ENCODE data around the gene DSN1.

DSN1 gene, protein sequence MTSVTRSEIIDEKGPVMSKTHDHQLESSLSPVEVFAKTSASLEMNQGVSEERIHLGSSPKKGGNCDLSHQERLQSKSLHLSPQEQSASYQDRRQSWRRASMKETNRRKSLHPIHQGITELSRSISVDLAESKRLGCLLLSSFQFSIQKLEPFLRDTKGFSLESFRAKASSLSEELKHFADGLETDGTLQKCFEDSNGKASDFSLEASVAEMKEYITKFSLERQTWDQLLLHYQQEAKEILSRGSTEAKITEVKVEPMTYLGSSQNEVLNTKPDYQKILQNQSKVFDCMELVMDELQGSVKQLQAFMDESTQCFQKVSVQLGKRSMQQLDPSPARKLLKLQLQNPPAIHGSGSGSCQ

DNA sequence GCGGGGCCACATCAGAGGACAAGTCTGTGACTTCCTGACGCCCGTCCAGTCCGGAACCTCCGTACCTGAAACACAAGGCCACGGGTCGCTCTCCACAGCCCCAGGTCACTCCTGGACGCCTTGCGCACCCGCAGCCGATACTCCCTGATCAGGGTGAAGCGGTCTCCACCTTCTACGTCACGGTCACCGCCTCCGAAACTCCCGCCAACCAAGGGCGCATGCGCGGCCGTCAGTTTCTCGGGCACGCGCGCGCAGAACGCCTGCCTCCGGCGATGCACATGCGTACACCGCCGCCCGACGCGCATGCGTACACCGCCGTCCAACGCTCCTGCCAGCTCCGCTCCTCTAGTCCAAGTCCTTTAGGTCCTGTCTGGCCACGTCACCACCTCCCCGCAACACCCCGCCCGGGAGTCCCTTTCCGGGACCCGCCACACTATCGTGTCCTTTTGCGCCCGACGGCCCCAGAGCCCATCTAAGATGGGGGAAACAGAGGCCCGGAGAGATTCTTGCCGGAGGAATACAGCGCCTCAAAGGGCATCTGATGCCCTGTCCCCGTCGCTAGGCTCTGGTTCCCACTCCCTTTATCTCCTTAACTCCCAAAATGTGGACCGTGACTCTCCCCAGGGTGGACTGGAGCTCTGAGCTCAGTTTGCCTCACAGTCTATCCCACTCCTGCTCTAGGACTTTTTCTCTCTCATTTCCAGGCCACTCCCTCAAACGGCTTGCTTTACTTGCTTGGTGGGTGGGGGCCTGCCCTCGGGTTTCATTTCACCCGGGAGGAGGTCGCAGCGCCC lies at the start of gene DSN1:
Gene DSN1 (minus strand): TSS at position 167 of the 794 bp plus-strand sequence. CDS start 2,305 bp downstream, outside the sequence.
- DNase-seq (ENCODE audit: low read depth, low spot score): peak; percentile 97
- peak within 1 kb of the TSS; percentile 91 for H3K9ac ChIP-seq (ENCODE audit: insufficient read length, low read depth)
- H3K27me3 ChIP-seq (ENCODE audit: insufficient read depth, insufficient read length): no peaks in the 10 kb centered on the region
- peaks cover 3% of the 10 kb centered on the region for H3K4me1 ChIP-seq (ENCODE audit: insufficient read depth, insufficient read length)
- TF ChIP-seq ZNF274 (IDR thresholded peaks at IDR 0.05; ENCODE audit: low read depth, low read length) (no peak), SUZ12 (IDR thresholded peaks at IDR 0.05; ENCODE audit: extremely low read depth, insufficient read depth, insufficient read length) (no peak), YY1 (IDR thresholded peaks at IDR 0.05; ENCODE audit: insufficient read depth, insufficient read length) (no peak)
- H3K36me3 ChIP-seq (ENCODE audit: insufficient read depth, insufficient read length, low read length): peaks cover 14% of the 10 kb centered on the region
- H3K9me3 ChIP-seq (ENCODE audit: insufficient read depth, low read length): no peaks in the 10 kb centered on the region
- peak within 1 kb of the TSS; percentile 88 for H3K4me3 ChIP-seq (ENCODE audit: insufficient read length, low read depth)

DNA sequence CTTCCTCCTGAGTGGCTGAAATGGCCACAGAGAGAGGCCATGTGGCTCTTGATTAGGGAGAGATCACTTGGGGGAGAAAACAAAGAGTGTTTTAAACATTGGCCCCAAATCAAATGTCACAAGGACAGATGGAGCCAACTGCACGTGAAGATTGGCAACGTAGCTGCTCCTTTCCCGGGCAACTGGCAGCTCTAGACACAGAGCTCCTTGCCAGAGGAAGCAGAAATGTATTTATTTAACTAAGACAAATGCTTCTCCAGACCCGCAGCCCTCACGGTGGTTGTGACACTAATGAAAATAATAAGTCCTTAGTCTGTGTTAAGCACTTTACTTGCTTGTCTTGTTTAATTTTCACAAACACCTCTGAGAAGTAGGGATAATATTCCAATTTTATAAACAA lies 49.6 kb upstream of the DSN1 start:
- TF ChIP-seq ZNF274 (IDR thresholded peaks at IDR 0.05; ENCODE audit: low read depth, low read length): no peak
- no peak for TF ChIP-seq SUZ12 (IDR thresholded peaks at IDR 0.05; ENCODE audit: extremely low read depth, insufficient read depth, insufficient read length)
- no peak for TF ChIP-seq YY1 (IDR thresholded peaks at IDR 0.05; ENCODE audit: insufficient read depth, insufficient read length)

DNA sequence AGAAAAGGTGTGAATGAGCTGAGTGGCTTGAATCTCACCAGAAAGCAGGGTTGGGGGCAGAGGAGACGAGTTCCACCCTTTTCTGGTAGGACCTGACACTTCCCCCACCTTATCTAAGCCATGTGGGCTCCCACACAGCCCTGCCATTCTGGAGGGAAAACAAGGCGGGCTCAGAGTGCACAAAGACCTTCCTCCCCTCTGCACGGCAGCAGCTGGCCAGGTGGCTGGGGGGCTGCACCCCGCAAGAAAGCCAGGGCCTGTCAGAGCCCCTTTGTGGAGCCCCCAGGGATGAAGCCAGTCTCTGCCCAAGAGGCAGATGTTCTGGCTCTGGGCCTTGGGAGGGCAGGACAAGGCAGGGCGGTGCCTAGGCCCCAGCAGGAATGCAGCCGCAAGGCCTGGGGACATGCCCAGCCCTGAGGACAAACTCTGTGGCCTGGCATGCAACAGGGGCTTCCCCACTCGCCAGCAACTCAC lies 48.4 kb upstream of the DSN1 start:
- DNase-seq (ENCODE audit: low read depth, low spot score): no peak
- H3K4me3 ChIP-seq (ENCODE audit: insufficient read length, low read depth): no peak overlapping the region
- H3K27me3 ChIP-seq (ENCODE audit: insufficient read depth, insufficient read length): no peaks in the 10 kb centered on the region
- H3K9me3 ChIP-seq (ENCODE audit: insufficient read depth, low read length): no peaks in the 10 kb centered on the region
- TF ChIP-seq YY1 (IDR thresholded peaks at IDR 0.05; ENCODE audit: insufficient read depth, insufficient read length) (no peak), SUZ12 (IDR thresholded peaks at IDR 0.05; ENCODE audit: extremely low read depth, insufficient read depth, insufficient read length) (no peak), ZNF274 (IDR thresholded peaks at IDR 0.05; ENCODE audit: low read depth, low read length) (no peak)
- H3K9ac ChIP-seq (ENCODE audit: insufficient read length, low read depth): no peak overlapping the region
- peaks cover 43% of the 10 kb centered on the region for H3K36me3 ChIP-seq (ENCODE audit: insufficient read depth, insufficient read length, low read length)
- H3K4me1 ChIP-seq (ENCODE audit: insufficient read depth, insufficient read length): peaks cover 6% of the 10 kb centered on the region

More for the DNA sequence above, 49.6 kb upstream of the DSN1 start:
- no peaks in the 10 kb centered on the region for H3K27me3 ChIP-seq (ENCODE audit: insufficient read depth, insufficient read length)
- H3K4me3 ChIP-seq (ENCODE audit: insufficient read length, low read depth): no peak overlapping the region
- peaks cover 43% of the 10 kb centered on the region for H3K36me3 ChIP-seq (ENCODE audit: insufficient read depth, insufficient read length, low read length)
- no peak for DNase-seq (ENCODE audit: low read depth, low spot score)
- peaks cover 6% of the 10 kb centered on the region for H3K4me1 ChIP-seq (ENCODE audit: insufficient read depth, insufficient read length)
- H3K9ac ChIP-seq (ENCODE audit: insufficient read length, low read depth): no peak overlapping the region
- H3K9me3 ChIP-seq (ENCODE audit: insufficient read depth, low read length): no peaks in the 10 kb centered on the region

DNA sequence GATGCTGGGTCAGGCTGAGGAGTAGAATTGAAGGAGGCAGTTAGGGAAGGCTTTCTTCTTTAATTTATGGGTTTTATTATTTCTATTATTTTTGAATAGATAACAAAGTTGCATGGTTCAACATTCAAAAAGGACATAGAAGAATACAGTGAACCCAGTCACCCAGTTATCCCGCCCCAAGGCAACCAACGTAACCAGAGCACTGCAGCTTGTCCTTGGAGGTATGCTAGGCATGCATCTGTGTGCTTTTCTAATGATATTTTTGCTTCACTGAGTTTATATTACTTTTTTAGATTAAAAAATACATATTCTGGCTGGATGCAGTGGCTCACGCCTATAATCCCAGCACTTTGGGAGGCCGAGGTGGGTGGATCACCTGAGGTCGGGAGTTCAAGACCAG lies 47.4 kb upstream of the DSN1 start:
- no peak for TF ChIP-seq YY1 (IDR thresholded peaks at IDR 0.05; ENCODE audit: insufficient read depth, insufficient read length)
- no peak for TF ChIP-seq SUZ12 (IDR thresholded peaks at IDR 0.05; ENCODE audit: extremely low read depth, insufficient read depth, insufficient read length)
- no peak for TF ChIP-seq ZNF274 (IDR thresholded peaks at IDR 0.05; ENCODE audit: low read depth, low read length)

DNA sequence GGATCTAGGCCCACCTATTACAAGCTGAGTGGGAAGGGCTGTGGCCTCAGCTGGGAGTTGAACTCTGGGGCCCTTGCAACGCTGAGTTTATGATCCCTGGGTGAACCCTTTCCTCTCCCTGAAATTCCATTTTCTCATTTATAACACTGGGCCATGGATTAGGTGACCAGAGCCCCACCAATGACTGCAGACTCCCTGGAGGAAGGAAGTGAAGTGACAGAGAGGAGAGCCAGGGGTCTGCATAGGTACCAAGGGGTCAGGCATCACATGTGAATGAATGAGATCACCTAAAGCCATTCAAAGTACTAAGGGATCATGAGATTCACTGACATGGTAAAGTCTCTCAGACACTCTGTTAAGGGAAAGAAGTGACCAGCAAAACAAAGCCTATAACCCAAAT lies 46.5 kb upstream of the DSN1 start:
- H3K27me3 ChIP-seq (ENCODE audit: insufficient read depth, insufficient read length): no peaks in the 10 kb centered on the region
- peaks cover 10% of the 10 kb centered on the region for H3K4me1 ChIP-seq (ENCODE audit: insufficient read depth, insufficient read length)
- no peak for TF ChIP-seq SUZ12 (IDR thresholded peaks at IDR 0.05; ENCODE audit: extremely low read depth, insufficient read depth, insufficient read length)
- TF ChIP-seq YY1 (IDR thresholded peaks at IDR 0.05; ENCODE audit: insufficient read depth, insufficient read length): no peak
- TF ChIP-seq ZNF274 (IDR thresholded peaks at IDR 0.05; ENCODE audit: low read depth, low read length): no peak
- no peak for DNase-seq (ENCODE audit: low read depth, low spot score)
- H3K9me3 ChIP-seq (ENCODE audit: insufficient read depth, low read length): no peaks in the 10 kb centered on the region
- no peak overlapping the region for H3K4me3 ChIP-seq (ENCODE audit: insufficient read length, low read depth)
- peaks cover 49% of the 10 kb centered on the region for H3K36me3 ChIP-seq (ENCODE audit: insufficient read depth, insufficient read length, low read length)
- H3K9ac ChIP-seq (ENCODE audit: insufficient read length, low read depth): no peak overlapping the region

More for the DNA sequence above, 47.4 kb upstream of the DSN1 start:
- Histone ChIP-seq H3K27me3 (ENCODE audit: insufficient read depth, insufficient read length) (no peaks in the 10 kb centered on the region), H3K36me3 (ENCODE audit: insufficient read depth, insufficient read length, low read length) (peaks cover 47% of the 10 kb centered on the region), H3K9me3 (ENCODE audit: insufficient read depth, low read length) (no peaks in the 10 kb centered on the region), H3K9ac (ENCODE audit: insufficient read length, low read depth) (no peak overlapping the region), H3K4me1 (ENCODE audit: insufficient read depth, insufficient read length) (peaks cover 6% of the 10 kb centered on the region), H3K4me3 (ENCODE audit: insufficient read length, low read depth) (no peak overlapping the region)
- DNase-seq (ENCODE audit: low read depth, low spot score): no peak

DNA sequence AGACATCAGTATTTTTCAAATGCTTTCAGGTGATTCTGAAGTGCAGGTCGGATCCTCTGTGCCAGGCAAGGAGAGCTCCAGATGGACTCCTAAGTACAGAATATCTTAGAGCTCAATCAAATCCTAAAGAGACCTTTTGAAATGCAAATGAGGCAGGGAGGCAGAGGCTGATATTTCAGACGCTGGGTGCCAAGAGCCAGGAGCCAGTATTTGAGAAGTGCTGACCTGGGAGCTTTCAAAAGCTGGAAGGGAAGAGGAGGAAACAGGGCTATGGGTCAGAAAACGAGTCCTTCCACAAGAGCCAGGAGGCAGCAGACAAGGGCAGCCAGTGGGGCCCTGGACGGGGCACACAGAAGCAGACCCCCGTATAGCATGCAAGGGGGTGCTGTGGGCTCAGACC lies 46.1 kb upstream of the DSN1 start:
- H3K9me3 ChIP-seq (ENCODE audit: insufficient read depth, low read length): no peaks in the 10 kb centered on the region
- no peaks in the 10 kb centered on the region for H3K27me3 ChIP-seq (ENCODE audit: insufficient read depth, insufficient read length)
- H3K4me1 ChIP-seq (ENCODE audit: insufficient read depth, insufficient read length): peaks cover 11% of the 10 kb centered on the region
- TF ChIP-seq SUZ12 (IDR thresholded peaks at IDR 0.05; ENCODE audit: extremely low read depth, insufficient read depth, insufficient read length) (no peak), YY1 (IDR thresholded peaks at IDR 0.05; ENCODE audit: insufficient read depth, insufficient read length) (no peak)
- DNase-seq (ENCODE audit: low read depth, low spot score): peak; percentile 38
- no peak overlapping the region for H3K9ac ChIP-seq (ENCODE audit: insufficient read length, low read depth)
- peaks cover 51% of the 10 kb centered on the region for H3K36me3 ChIP-seq (ENCODE audit: insufficient read depth, insufficient read length, low read length)
- H3K4me3 ChIP-seq (ENCODE audit: insufficient read length, low read depth): no peak overlapping the region

DNA sequence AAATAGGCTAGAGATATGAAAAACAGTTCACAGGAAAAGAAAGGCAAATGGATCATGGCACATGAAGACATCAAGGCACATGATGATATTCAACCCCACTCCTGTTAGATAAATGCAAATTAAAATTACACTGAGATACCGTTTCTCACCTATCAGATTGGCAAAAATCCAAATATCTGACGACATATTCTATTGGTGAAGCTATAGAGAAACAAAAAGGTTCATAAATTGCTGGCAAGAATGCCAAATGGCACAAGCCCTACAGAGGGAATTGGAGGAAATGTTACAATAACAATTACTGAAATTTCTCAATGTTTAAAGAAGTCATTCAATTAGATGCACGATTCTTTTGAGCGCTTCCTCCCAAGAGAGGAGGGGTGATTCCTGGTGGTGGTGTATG lies 45.3 kb upstream of the DSN1 start:
- peaks cover 47% of the 10 kb centered on the region for H3K36me3 ChIP-seq (ENCODE audit: insufficient read depth, insufficient read length, low read length)
- no peak overlapping the region for H3K4me3 ChIP-seq (ENCODE audit: insufficient read length, low read depth)
- no peaks in the 10 kb centered on the region for H3K9me3 ChIP-seq (ENCODE audit: insufficient read depth, low read length)
- H3K27me3 ChIP-seq (ENCODE audit: insufficient read depth, insufficient read length): no peaks in the 10 kb centered on the region
- H3K4me1 ChIP-seq (ENCODE audit: insufficient read depth, insufficient read length): peaks cover 11% of the 10 kb centered on the region
- H3K9ac ChIP-seq (ENCODE audit: insufficient read length, low read depth): no peak overlapping the region
- no peak for TF ChIP-seq ZNF274 (IDR thresholded peaks at IDR 0.05; ENCODE audit: low read depth, low read length)
- TF ChIP-seq YY1 (IDR thresholded peaks at IDR 0.05; ENCODE audit: insufficient read depth, insufficient read length): no peak
- TF ChIP-seq SUZ12 (IDR thresholded peaks at IDR 0.05; ENCODE audit: extremely low read depth, insufficient read depth, insufficient read length): no peak
- no peak for DNase-seq (ENCODE audit: low read depth, low spot score)

All from NT2/D1 (cell line).